ENCODE data around the gene COX7C.

DNA sequence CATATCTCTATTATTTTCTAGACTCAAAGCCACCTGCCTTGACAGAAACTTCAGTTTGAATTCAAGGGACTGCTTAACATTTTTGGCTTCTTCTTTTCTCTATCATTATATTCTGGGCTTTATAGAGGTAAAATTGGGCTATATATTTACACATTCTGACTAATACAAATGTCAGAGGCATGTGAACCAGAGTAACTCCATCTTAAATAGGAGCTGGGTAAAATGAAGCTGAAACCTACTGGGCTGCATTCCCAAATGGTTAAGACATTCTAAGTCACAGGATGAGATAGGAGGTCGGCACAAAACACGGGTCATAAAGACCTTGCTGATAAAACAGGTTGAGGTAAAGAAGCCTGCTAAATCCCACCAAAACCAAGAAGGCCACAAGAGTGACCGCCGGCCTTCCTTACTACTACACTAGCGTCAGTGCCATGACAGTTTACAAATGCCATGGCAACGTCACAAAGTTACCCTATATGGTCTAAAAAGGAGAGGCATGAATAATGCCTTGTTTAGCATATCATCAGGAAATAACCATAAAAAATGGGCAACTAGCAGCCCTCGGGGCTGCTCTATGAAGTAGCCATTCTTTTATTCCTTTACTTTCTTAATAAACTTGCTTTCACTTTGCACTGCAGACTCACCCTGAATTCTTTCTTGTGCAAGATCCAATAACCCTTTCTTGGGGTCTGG is 44.8 kb upstream of the COX7C start:
- TF ChIP-seq, protein P1, sequence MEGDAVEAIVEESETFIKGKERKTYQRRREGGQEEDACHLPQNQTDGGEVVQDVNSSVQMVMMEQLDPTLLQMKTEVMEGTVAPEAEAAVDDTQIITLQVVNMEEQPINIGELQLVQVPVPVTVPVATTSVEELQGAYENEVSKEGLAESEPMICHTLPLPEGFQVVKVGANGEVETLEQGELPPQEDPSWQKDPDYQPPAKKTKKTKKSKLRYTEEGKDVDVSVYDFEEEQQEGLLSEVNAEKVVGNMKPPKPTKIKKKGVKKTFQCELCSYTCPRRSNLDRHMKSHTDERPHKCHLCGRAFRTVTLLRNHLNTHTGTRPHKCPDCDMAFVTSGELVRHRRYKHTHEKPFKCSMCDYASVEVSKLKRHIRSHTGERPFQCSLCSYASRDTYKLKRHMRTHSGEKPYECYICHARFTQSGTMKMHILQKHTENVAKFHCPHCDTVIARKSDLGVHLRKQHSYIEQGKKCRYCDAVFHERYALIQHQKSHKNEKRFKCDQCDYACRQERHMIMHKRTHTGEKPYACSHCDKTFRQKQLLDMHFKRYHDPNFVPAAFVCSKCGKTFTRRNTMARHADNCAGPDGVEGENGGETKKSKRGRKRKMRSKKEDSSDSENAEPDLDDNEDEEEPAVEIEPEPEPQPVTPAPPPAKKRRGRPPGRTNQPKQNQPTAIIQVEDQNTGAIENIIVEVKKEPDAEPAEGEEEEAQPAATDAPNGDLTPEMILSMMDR (conservative IDR thresholded peaks at IDR 0.05; ENCODE audit: low read depth, low read length), result no peak
- TF ChIP-seq EZH2 (IDR thresholded peaks at IDR 0.05; ENCODE audit: low read length, unreplicated experiment), result no peak

Measured in PC-3 (cell line).